Panc1 (cell line): ENCODE measurements around the gene SSR1.

ENCODE experiments used
- CTCF ChIP-seq: fragments of 450-650 bp; IDR thresholded peaks from 2 replicates; pipeline ENCODE4 v1.5.1; 2017; ENCODE audit warnings: mild to moderate bottlenecking
- POLR2AphosphoS5 ChIP-seq: IDR thresholded peaks from 2 replicates; pipeline ENCODE4 v1.6.1; 2012; ENCODE audit warnings: mild to moderate bottlenecking, low read depth, low read length, moderate library complexity
- TCF7L2 ChIP-seq: IDR thresholded peaks from 2 replicates; pipeline ENCODE4 v1.6.1; 2011; ENCODE audit warnings: mild to moderate bottlenecking, low read depth, low read length, inconsistent platforms

- TF ChIP-seq TCF7L2 = no peak
- TF ChIP-seq POLR2AphosphoS5 = no peak
- no peak for TF ChIP-seq CTCF
Observed at GRCh38 chr6:7257521-7258230, 55.3 kb downstream of the SSR1 start.
